NCI-H1694 treated with DMSO at 0.1 percent for 48 hours (cell line): ENCODE results near the gene DYNLRB2.

Experiments used
- DNase-seq: peaks from one replicate; lab custom pipeline; 2025; lab: John Stamatoyannopoulos, UW

DYNLRB2 gene

GRCh38 chr16:80599466-80599865, 58.7 kb downstream of the DYNLRB2 start:
- DNase-seq: no peak
